Astrocyte of the cerebellum (primary cell): ENCODE data around the gene ANO6.

ENCODE experiments used
- DNase-seq: peaks from one replicate; pipeline ENCODE4 v3.0.0-alpha.2; 2011; ENCODE audit warnings: low read depth
- H3K4me3 ChIP-seq: 2 replicates; pipeline ENCODE4 v1.5.1; 2011; ENCODE audit warnings: mild to moderate bottlenecking, low read depth, low read length, moderate library complexity
- CTCF ChIP-seq: IDR thresholded peaks from 2 replicates; pipeline ENCODE4 v1.5.1; 2012; ENCODE audit warnings: low read length, low read depth, moderate library complexity, mild to moderate bottlenecking; ENCODE audit errors: missing control alignments
- in situ Hi-C: cut with HindIII; loops from 2 replicates; pipeline ENCODE4 v1.10.0; 2017; ENCODE audit warnings: low sequenced_read_pairs

Gene ANO6

GRCh38 chr12:45426294-45426693 lies 210.4 kb downstream of the ANO6 start:
- no peak for TF ChIP-seq CTCF
- H3K4me3 ChIP-seq: no peak overlapping the region
- in situ Hi-C loops: no loop called here
- no peak for DNase-seq

- H3K4me3 ChIP-seq: no peak overlapping the region
- no peak for DNase-seq
- in situ Hi-C loops: no loop called here
- no peak for TF ChIP-seq CTCF
These were observed 211.1 kb downstream of the ANO6 start for GRCh38 chr12:45427042-45427441.

- in situ Hi-C loops: no loop called here
- DNase-seq: no peak
- no peak for TF ChIP-seq CTCF
- H3K4me3 ChIP-seq: no peak overlapping the region
These were observed 213.9 kb downstream of the ANO6 start for GRCh38 chr12:45429831-45430230.

GRCh38 chr12:45431126-45431525 lies 215.2 kb downstream of the ANO6 start:
- TF ChIP-seq CTCF: no peak
- no peak for DNase-seq
- H3K4me3 ChIP-seq: no peak overlapping the region
- in situ Hi-C loops: no loop called here

- no peak overlapping the region for H3K4me3 ChIP-seq
- no peak for TF ChIP-seq CTCF
- no peak for DNase-seq
- in situ Hi-C loops: no loop called here
These were observed 216.8 kb downstream of the ANO6 start for GRCh38 chr12:45432710-45433109.

- TF ChIP-seq CTCF: no peak
- no peak overlapping the region for H3K4me3 ChIP-seq
- in situ Hi-C loops: no loop called here
- no peak for DNase-seq
These were observed 217.6 kb downstream of the ANO6 start for GRCh38 chr12:45433441-45433868.

- in situ Hi-C loops: no loop called here
- no peak for DNase-seq
- no peak overlapping the region for H3K4me3 ChIP-seq
- no peak for TF ChIP-seq CTCF
These were observed 218.2 kb downstream of the ANO6 start for GRCh38 chr12:45434094-45434493.
